K562 (cell line): ENCODE measurements around the gene STK26. TPM values are rescaled to one million over a fixed set of nuclear protein-coding genes. Genes with fewer than 3 reads are reported as not detected.

ENCODE experiments used
- ATAC-seq: fragments of 200-7000 bp; cut with Tn5 transposase; 3 replicates; pipeline ENCODE4 v1.9.1; 2020; ENCODE audit warnings: moderate library complexity
- BruUV-seq: library from RNA; stranded (reverse); fragments of 400-500 nt; replicated peaks from 2 replicates; lab custom pipeline; 2021; lab: Mats Ljungman, UMichigan
- CTCF ChIA-PET: fragments of 300-600 bp; formaldehyde crosslinking; extraction: SDS; loops from one replicate; lab custom pipeline; 2021; ENCODE audit warnings: low intra/inter-chr PET ratio; lab: Yijun Ruan, JAX
- POLR2A ChIA-PET: fragments of 300-600, 350-650 bp; sonication (Branson Sonifier 250); formaldehyde crosslinking; extraction: SDS; loops from one replicate; lab custom pipeline; 2021; ENCODE audit warnings: antibody characterized with exemption, inconsistent platforms; lab: Yijun Ruan, JAX
- DNase-seq, 4 experiments: peaks; one replicate each; pipeline versions ENCODE4 v3.0.0 to v3.0.0-alpha.2; 2011 to 2018; ENCODE audit warnings: low spot score in 3 of 4, mixed read lengths in 3 of 4; ENCODE audit errors: extremely low read depth in 1 of 4
- FAIRE-seq: peaks from 2 replicates; lab custom pipeline; 2011; peaks lifted over from hg19 to GRCh38; lab: Jason Lieb, UNC
- H2AFZ ChIP-seq: 2 replicates; pipeline ENCODE4 v1.6.0; 2011; ENCODE audit warnings: low read depth, low read length, control low read depth, inconsistent platforms
- H3K27ac ChIP-seq: fragments of 200-600 bp; 3 replicates; pipeline ENCODE4 v1.8.0; 2011; ENCODE audit warnings: low read depth, mild to moderate bottlenecking, control low read depth, inconsistent platforms, low read length, moderate library complexity, mixed read lengths; ENCODE audit errors: extremely low read depth
- H3K27me3 ChIP-seq, 2 experiments: fragments of 300-600 bp in 1 of 2; 2 replicates in 1 of 2; 3 replicates in 1 of 2; pipeline versions ENCODE4 v1.6.0 to v1.8.0; 2011; ENCODE audit warnings: inconsistent platforms in 2 of 2, low read length in 2 of 2, mild to moderate bottlenecking in 1 of 2, mixed read lengths in 1 of 2, moderate library complexity in 1 of 2; ENCODE audit not compliant: control insufficient read depth in 2 of 2, insufficient read depth in 2 of 2
- H3K36me3 ChIP-seq: fragments of 300-600 bp; 3 replicates; pipeline ENCODE4 v1.8.0; 2011; ENCODE audit warnings: mild to moderate bottlenecking, low read length, inconsistent platforms; ENCODE audit not compliant: control insufficient read depth, insufficient read depth
- H3K4me1 ChIP-seq, 2 experiments: fragments of 200-600 bp in 1 of 2; replicated peaks in 1 of 2; 2 replicates in 1 of 2; 3 replicates in 1 of 2; pipeline versions ENCODE4 v1.5.1 to v1.8.0; 2011; ENCODE audit warnings: inconsistent platforms in 2 of 2, low read length in 2 of 2, mild to moderate bottlenecking in 1 of 2, mixed read lengths in 1 of 2, moderate library complexity in 1 of 2; ENCODE audit not compliant: control insufficient read depth in 2 of 2, insufficient read depth in 2 of 2
- H3K4me2 ChIP-seq: 2 replicates; pipeline ENCODE4 v1.6.1; 2011; ENCODE audit warnings: low read length, control low read depth, inconsistent platforms, mixed read lengths; ENCODE audit not compliant: insufficient read depth
- H3K4me3 ChIP-seq: fragments of 200-600 bp; sonication (generic), shearing (Covaris generic); 2 replicates; pipeline ENCODE4 v1.5.1; 2016; ENCODE audit warnings: control low read depth, inconsistent platforms
- H3K79me2 ChIP-seq: fragments of 200-600 bp; 3 replicates; pipeline ENCODE4 v1.8.0; 2011; ENCODE audit warnings: low read length, inconsistent platforms; ENCODE audit not compliant: control insufficient read depth, insufficient read depth
- H3K9ac ChIP-seq, 2 experiments: 2 replicates each; pipeline versions ENCODE4 v1.6.0 to v1.6.1; 2011; ENCODE audit warnings: low read depth in 2 of 2, low read length in 2 of 2, control low read depth in 1 of 2, inconsistent platforms in 1 of 2, mild to moderate bottlenecking in 1 of 2, mixed read lengths in 1 of 2; ENCODE audit not compliant: insufficient read depth in 1 of 2
- H3K9me1 ChIP-seq: one replicate; pipeline ENCODE4 v1.6.0; 2011; ENCODE audit warnings: inconsistent platforms, mild to moderate bottlenecking, low read length, moderate library complexity; ENCODE audit not compliant: control insufficient read depth, insufficient read depth
- H3K9me3 ChIP-seq: replicated peaks from 2 replicates; pipeline ENCODE4 v1.5.1; 2011; ENCODE audit warnings: low read depth, low read length, inconsistent platforms; ENCODE audit not compliant: control insufficient read depth, insufficient read depth
- H4K20me1 ChIP-seq: replicated peaks from 2 replicates; pipeline ENCODE4 v1.6.1; 2011; ENCODE audit warnings: low read length, inconsistent platforms, mixed read lengths; ENCODE audit not compliant: control insufficient read depth, insufficient read depth
- KAT2B ChIP-seq: IDR thresholded peaks from one replicate; pipeline ENCODE4 v1.6.1; 2012; ENCODE audit warnings: low read depth, mild to moderate bottlenecking, control low read depth, inconsistent platforms, low read length, moderate library complexity
- LCOR ChIP-seq: sonication (generic); formaldehyde crosslinking; IDR thresholded peaks from 2 replicates; pipeline ENCODE4 v1.8.0; 2022; ENCODE audit warnings: mild to moderate bottlenecking, missing genetic modification reagents
- MBD2 ChIP-seq: sonication (generic); IDR thresholded peaks from 2 replicates; pipeline ENCODE4 v1.6.1; 2016; ENCODE audit warnings: low read depth, borderline replicate concordance
- NFXL1 ChIP-seq: fragments of 450-650 bp; formaldehyde crosslinking; IDR thresholded peaks from 2 replicates; pipeline ENCODE4 v1.4.0; 2021; ENCODE audit warnings: mild to moderate bottlenecking
- NRF1 ChIP-seq, 2 experiments: fragments of 450-650 bp; IDR thresholded peaks in 1 of 2; conservative IDR thresholded peaks in 1 of 2; 2 replicates each; pipeline ENCODE4 v1.6.1; 2014; ENCODE audit warnings: mild to moderate bottlenecking in 2 of 2
- POLR2AphosphoS2 ChIP-seq: IDR thresholded peaks from 2 replicates; pipeline ENCODE4 v1.6.1; 2012; ENCODE audit warnings: low read length, improper control_type of control experiment
- SIRT6 ChIP-seq: IDR thresholded peaks from one replicate; pipeline ENCODE4 v1.6.1; 2012; ENCODE audit warnings: low read depth, mild to moderate bottlenecking, control low read depth, inconsistent platforms, low read length, moderate library complexity
- TARDBP ChIP-seq: fragments of 450-650 bp; IDR thresholded peaks from 2 replicates; pipeline ENCODE4 v1.6.1; 2016
- TGIF2 ChIP-seq: sonication (generic); formaldehyde crosslinking; IDR thresholded peaks from 2 replicates; pipeline ENCODE4 v1.8.1; 2022; ENCODE audit warnings: mild to moderate bottlenecking, missing genetic modification reagents, moderate library complexity
- ZNF282 ChIP-seq: sonication (generic); formaldehyde crosslinking; IDR thresholded peaks from 2 replicates; pipeline ENCODE4 v1.8.1; 2023; ENCODE audit warnings: missing genetic modification reagents
- ZNF785 ChIP-seq: fragments of 250-450 bp; sonication (Bioruptor Pico); IDR thresholded peaks from 2 replicates; pipeline ENCODE4 v1.4.0; 2020; ENCODE audit warnings: mild to moderate bottlenecking
- WGBS: fragments of 100-300 bp; shearing (Covaris generic); methylation state at CpG from one replicate; pipeline ENCODE4 v1.1.6; 2016; ENCODE audit warnings: low coverage, mixed read lengths; ENCODE audit not compliant: insufficient coverage; ENCODE audit errors: missing lambda C conversion rate; 5-methylcytosine and 5-hydroxymethylcytosine counted together
- in situ Hi-C: fragments of 300-500 bp; cut with MboI; formaldehyde crosslinking; loops from 4 replicates; pipeline ENCODE4 v1.15.0; 2018; ENCODE audit warnings: inconsistent platforms, mixed read lengths
- intact Hi-C: fragments of 100-400 bp; cut with micrococcal nuclease; formaldehyde crosslinking; loops from 2 replicates; pipeline ENCODE4 v1.14.2; 2022
- polyA plus RNA-seq, 8 experiments: library from polyadenylated mRNA; depleted of rRNA in 4 of 8; stranded (reverse) in 5 of 8; unstranded in 3 of 8; fragments of >200 nt; fragmentation: Nextera tagmentation in 2 of 8; fragmentation: Illumina TruSeq in 1 of 8; extraction: Ambion mirVana in 2 of 8; extraction: Trizol in 1 of 8; gene quantifications; 2 replicates each; pipeline versions ENCODE4 v1.2.1 to v1.2.3, GENCODE V29; 2011 to 2014; ENCODE audit warnings: inconsistent platforms in 1 of 8, missing spikeins in 1 of 8
- total RNA-seq, 7 experiments: library from RNA; depleted of rRNA in 6 of 7; stranded (reverse); fragments of >200 nt in 6 of 7; fragmentation: Illumina TruSeq in 2 of 7; extraction: Trizol in 2 of 7; gene quantifications; 2 replicates each; pipeline versions ENCODE4 v1.2.1 to v1.2.3, GENCODE V29; 2011 to 2021; ENCODE audit warnings: low replicate concordance in 1 of 7
- TF ChIP-seq, protein P1 (sequence below): fragments of 450-650 bp; formaldehyde crosslinking; IDR thresholded peaks from 2 replicates; pipeline ENCODE4 v1.4.0; 2020; ENCODE audit warnings: mild to moderate bottlenecking
- TF ChIP-seq, protein P2 (sequence below): sonication (generic); formaldehyde crosslinking; IDR thresholded peaks from 2 replicates; pipeline ENCODE4 v1.8.1; 2023; ENCODE audit warnings: missing genetic modification reagents, mild to moderate bottlenecking, borderline replicate concordance
- TF ChIP-seq, protein P3 (sequence below): fragments of 450-650 bp; formaldehyde crosslinking; IDR thresholded peaks from 2 replicates; pipeline ENCODE4 v1.4.0; 2020; ENCODE audit warnings: mild to moderate bottlenecking, moderate library complexity

The STK26 gene
- total and polyA plus RNA-seq, 9 of the 15 experiments (the other 6 are each of a cell fraction or from before 2014, with no cell fraction given), result 28.1 to 72.9 (median 50.1) TPM

DNA sequence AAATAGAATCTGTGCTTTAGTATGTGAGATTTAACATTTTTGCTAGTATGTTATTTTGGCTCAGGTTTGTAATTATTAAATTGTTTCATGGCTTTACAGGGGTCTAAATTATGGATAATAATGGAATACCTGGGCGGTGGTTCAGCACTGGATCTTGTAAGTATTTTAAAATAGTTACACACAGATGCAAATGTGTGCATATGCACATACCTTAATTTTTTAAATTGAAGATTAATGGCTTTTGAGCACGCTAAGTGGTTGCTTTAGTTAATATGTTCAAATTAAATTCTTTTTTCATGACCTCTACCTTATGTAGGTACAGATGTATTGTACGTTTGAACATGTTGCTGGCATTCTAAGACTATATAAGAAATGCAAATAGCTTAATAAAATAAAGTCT is 40.2 kb downstream of the STK26 start:
- ChIA-PET CTCF (no interaction called here), POLR2A (interaction anchor here (1.0 kb wide), 1 partner anchor 207 kb away, joined by 3 read pairs; no protein-coding TSS in a partner anchor)
- Histone ChIP-seq H3K9ac (no peak overlapping the region), H3K27ac (no peak overlapping the region), H3K9me1 (no peaks in the 10 kb centered on the region), H3K4me3 (no peak overlapping the region), H4K20me1 (no peaks in the 10 kb centered on the region), H3K36me3 (peaks cover 67% of the 10 kb centered on the region), H3K79me2 (peaks cover 4% of the 10 kb centered on the region; the same call in 1 of the 3 replicates), H2AFZ (no peak overlapping the region), H3K4me1 (no peaks in the 10 kb centered on the region), H3K27me3 (no peaks in the 10 kb centered on the region), H3K4me2 (no peak overlapping the region), H3K9me3 (no peaks in the 10 kb centered on the region)
- 98% methylated on average over 3 of the region's 3 CpGs for WGBS
- in situ Hi-C loops (no loop called here), intact Hi-C loops (no loop called here)
- FAIRE-seq (no peak), DNase-seq (no peak), ATAC-seq (no peak)
- BruUV-seq, result no TSS peak
- TF ChIP-seq TARDBP (no peak), KAT2B (no peak), ZNF282 (no peak), TGIF2 (CRISPR knock-in tag) (no peak), LCOR (no peak), ZNF785 (CRISPR knock-in tag) (no peak), NRF1 (conservative IDR thresholded peaks at IDR 0.05 in 1 of 2, IDR thresholded peaks at IDR 0.05 in 1 of 2) (no peak), MBD2 (no peak), SIRT6 (no peak), POLR2AphosphoS2 (no peak), NFXL1 (CRISPR knock-in tag) (no peak)
- TF ChIP-seq, protein P1, sequence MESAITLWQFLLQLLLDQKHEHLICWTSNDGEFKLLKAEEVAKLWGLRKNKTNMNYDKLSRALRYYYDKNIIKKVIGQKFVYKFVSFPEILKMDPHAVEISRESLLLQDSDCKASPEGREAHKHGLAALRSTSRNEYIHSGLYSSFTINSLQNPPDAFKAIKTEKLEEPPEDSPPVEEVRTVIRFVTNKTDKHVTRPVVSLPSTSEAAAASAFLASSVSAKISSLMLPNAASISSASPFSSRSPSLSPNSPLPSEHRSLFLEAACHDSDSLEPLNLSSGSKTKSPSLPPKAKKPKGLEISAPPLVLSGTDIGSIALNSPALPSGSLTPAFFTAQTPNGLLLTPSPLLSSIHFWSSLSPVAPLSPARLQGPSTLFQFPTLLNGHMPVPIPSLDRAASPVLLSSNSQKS (CRISPR knock-in tag), result no peak
- TF ChIP-seq, protein P2, sequence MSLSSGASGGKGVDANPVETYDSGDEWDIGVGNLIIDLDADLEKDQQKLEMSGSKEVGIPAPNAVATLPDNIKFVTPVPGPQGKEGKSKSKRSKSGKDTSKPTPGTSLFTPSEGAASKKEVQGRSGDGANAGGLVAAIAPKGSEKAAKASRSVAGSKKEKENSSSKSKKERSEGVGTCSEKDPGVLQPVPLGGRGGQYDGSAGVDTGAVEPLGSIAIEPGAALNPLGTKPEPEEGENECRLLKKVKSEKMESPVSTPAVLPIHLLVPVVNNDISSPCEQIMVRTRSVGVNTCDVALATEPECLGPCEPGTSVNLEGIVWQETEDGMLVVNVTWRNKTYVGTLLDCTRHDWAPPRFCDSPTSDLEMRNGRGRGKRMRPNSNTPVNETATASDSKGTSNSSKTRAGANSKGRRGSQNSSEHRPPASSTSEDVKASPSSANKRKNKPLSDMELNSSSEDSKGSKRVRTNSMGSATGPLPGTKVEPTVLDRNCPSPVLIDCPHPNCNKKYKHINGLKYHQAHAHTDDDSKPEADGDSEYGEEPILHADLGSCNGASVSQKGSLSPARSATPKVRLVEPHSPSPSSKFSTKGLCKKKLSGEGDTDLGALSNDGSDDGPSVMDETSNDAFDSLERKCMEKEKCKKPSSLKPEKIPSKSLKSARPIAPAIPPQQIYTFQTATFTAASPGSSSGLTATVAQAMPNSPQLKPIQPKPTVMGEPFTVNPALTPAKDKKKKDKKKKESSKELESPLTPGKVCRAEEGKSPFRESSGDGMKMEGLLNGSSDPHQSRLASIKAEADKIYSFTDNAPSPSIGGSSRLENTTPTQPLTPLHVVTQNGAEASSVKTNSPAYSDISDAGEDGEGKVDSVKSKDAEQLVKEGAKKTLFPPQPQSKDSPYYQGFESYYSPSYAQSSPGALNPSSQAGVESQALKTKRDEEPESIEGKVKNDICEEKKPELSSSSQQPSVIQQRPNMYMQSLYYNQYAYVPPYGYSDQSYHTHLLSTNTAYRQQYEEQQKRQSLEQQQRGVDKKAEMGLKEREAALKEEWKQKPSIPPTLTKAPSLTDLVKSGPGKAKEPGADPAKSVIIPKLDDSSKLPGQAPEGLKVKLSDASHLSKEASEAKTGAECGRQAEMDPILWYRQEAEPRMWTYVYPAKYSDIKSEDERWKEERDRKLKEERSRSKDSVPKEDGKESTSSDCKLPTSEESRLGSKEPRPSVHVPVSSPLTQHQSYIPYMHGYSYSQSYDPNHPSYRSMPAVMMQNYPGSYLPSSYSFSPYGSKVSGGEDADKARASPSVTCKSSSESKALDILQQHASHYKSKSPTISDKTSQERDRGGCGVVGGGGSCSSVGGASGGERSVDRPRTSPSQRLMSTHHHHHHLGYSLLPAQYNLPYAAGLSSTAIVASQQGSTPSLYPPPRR (CRISPR knock-in tag), result no peak
- TF ChIP-seq, protein P3, sequence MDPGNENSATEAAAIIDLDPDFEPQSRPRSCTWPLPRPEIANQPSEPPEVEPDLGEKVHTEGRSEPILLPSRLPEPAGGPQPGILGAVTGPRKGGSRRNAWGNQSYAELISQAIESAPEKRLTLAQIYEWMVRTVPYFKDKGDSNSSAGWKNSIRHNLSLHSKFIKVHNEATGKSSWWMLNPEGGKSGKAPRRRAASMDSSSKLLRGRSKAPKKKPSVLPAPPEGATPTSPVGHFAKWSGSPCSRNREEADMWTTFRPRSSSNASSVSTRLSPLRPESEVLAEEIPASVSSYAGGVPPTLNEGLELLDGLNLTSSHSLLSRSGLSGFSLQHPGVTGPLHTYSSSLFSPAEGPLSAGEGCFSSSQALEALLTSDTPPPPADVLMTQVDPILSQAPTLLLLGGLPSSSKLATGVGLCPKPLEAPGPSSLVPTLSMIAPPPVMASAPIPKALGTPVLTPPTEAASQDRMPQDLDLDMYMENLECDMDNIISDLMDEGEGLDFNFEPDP (CRISPR knock-in tag), result no peak
